Measurements from ENCODE around the gene TMEM95. TPM values are rescaled to one million over a fixed set of nuclear protein-coding genes. Genes with fewer than 3 reads are reported as not detected.
A peak's percentile ranks its signal among the peaks of the same experiment; 100 is the strongest.
"Not testable (repeated sequence)": the region's sequence is repeated elsewhere in the genome, so short reads cannot be mapped to it uniquely, and the experiment has no call there.

The TMEM95 gene
- total RNA-seq, 1 experiment from 2014 or later: not detected

- in situ Hi-C loops (cut with HindIII; ENCODE audit: low pct_unique_long_range_greater_than_20kb, low sequenced_read_pairs): no loop called here
- DNase-seq (ENCODE audit: low read depth): no peak
Measured at GRCh38 chr17:7336240-7337175, 18.4 kb upstream of the TMEM95 start, which contains the start of gene ACAP1. Gene ACAP1 (plus strand): TSS chr17:7336529. CDS start chr17:7336735, 206 bp downstream.

GRCh38 chr17:7337600-7337999, 17.4 kb upstream of the TMEM95 start:
- DNase-seq (ENCODE audit: low read depth); in situ Hi-C loops (cut with HindIII; ENCODE audit: low pct_unique_long_range_greater_than_20kb, low sequenced_read_pairs): not testable (repeated sequence)

- in situ Hi-C loops (cut with HindIII; ENCODE audit: low pct_unique_long_range_greater_than_20kb, low sequenced_read_pairs): no loop called here
- DNase-seq (ENCODE audit: low read depth): no peak
Measured at GRCh38 chr17:7340179-7340578, 14.8 kb upstream of the TMEM95 start.

GRCh38 chr17:7341842-7342241, 13.1 kb upstream of the TMEM95 start:
- DNase-seq (ENCODE audit: low read depth): no peak

GRCh38 chr17:7343250-7343649, 11.7 kb upstream of the TMEM95 start:
- DNase-seq (ENCODE audit: low read depth): no peak
- in situ Hi-C loops (cut with HindIII; ENCODE audit: low pct_unique_long_range_greater_than_20kb, low sequenced_read_pairs): no loop called here

More at GRCh38 chr17:7341842-7342241, 13.1 kb upstream of the TMEM95 start:
- in situ Hi-C loops (cut with HindIII; ENCODE audit: low pct_unique_long_range_greater_than_20kb, low sequenced_read_pairs): no loop called here

- no peak for DNase-seq (ENCODE audit: low read depth)
- in situ Hi-C loops (cut with HindIII; ENCODE audit: low pct_unique_long_range_greater_than_20kb, low sequenced_read_pairs): no loop called here
Measured at GRCh38 chr17:7346761-7347614, 8.0 kb upstream of the TMEM95 start.

GRCh38 chr17:7347630-7348477, 7.1 kb upstream of the TMEM95 start:
- in situ Hi-C loops (cut with HindIII; ENCODE audit: low pct_unique_long_range_greater_than_20kb, low sequenced_read_pairs): no loop called here
- no peak for DNase-seq (ENCODE audit: low read depth)

GRCh38 chr17:7348478-7349242, 6.3 kb upstream of the TMEM95 start:
- in situ Hi-C loops (cut with HindIII; ENCODE audit: low pct_unique_long_range_greater_than_20kb, low sequenced_read_pairs): no loop called here
- no peak for DNase-seq (ENCODE audit: low read depth)

- in situ Hi-C loops (cut with HindIII; ENCODE audit: low pct_unique_long_range_greater_than_20kb, low sequenced_read_pairs): no loop called here
Measured at GRCh38 chr17:7351665-7352502, 3.1 kb upstream of the TMEM95 start, which contains the start of gene KCTD11. Gene KCTD11 (plus strand): TSS chr17:7352162.

GRCh38 chr17:7352503-7352889, 2.5 kb upstream of the TMEM95 start:
- no peak for DNase-seq (ENCODE audit: low read depth)
- in situ Hi-C loops (cut with HindIII; ENCODE audit: low pct_unique_long_range_greater_than_20kb, low sequenced_read_pairs): no loop called here

More at GRCh38 chr17:7351665-7352502, 3.1 kb upstream of the TMEM95 start, which contains the start of gene KCTD11:
- DNase-seq (ENCODE audit: low read depth): peak; percentile 96

GRCh38 chr17:7352910-7353635, 1.9 kb upstream of the TMEM95 start:
- in situ Hi-C loops (cut with HindIII; ENCODE audit: low pct_unique_long_range_greater_than_20kb, low sequenced_read_pairs): no loop called here

GRCh38 chr17:7354262-7354843, 603 bp upstream of the TMEM95 start:
- in situ Hi-C loops (cut with HindIII; ENCODE audit: low pct_unique_long_range_greater_than_20kb, low sequenced_read_pairs): no loop called here
- no peak for DNase-seq (ENCODE audit: low read depth)

More at GRCh38 chr17:7352910-7353635, 1.9 kb upstream of the TMEM95 start:
- no peak for DNase-seq (ENCODE audit: low read depth)

- no peak for DNase-seq (ENCODE audit: low read depth)
- in situ Hi-C loops (cut with HindIII; ENCODE audit: low pct_unique_long_range_greater_than_20kb, low sequenced_read_pairs): no loop called here
Measured at GRCh38 chr17:7355573-7355972, 617 bp downstream of the TMEM95 start.

- peak; percentile 52 for DNase-seq (ENCODE audit: low read depth)
- in situ Hi-C loops (cut with HindIII; ENCODE audit: low pct_unique_long_range_greater_than_20kb, low sequenced_read_pairs): no loop called here
Measured at GRCh38 chr17:7356072-7356549, 1.2 kb downstream of the TMEM95 start.

- in situ Hi-C loops (cut with HindIII; ENCODE audit: low pct_unique_long_range_greater_than_20kb, low sequenced_read_pairs): no loop called here
- no peak for DNase-seq (ENCODE audit: low read depth)
Measured at GRCh38 chr17:7356756-7357155, 1.8 kb downstream of the TMEM95 start.
